MG63 (cell line): ENCODE results near the gene GRK5. TPM values are rescaled to one million over a fixed set of nuclear protein-coding genes. Genes with fewer than 3 reads are reported as not detected.

Experiments used
- DNase-seq: peaks from one replicate; pipeline ENCODE4 v3.0.0-alpha.2; 2020
- H3K27me3 ChIP-seq: fragments of 250-450 bp; sonication (Bioruptor Pico); 2 replicates; pipeline ENCODE4 v1.5.1; 2020; ENCODE audit warnings: mild to moderate bottlenecking, moderate library complexity
- H3K36me3 ChIP-seq: fragments of 250-450 bp; sonication (Bioruptor Pico); 2 replicates; pipeline ENCODE4 v1.5.1; 2020; ENCODE audit warnings: mild to moderate bottlenecking, moderate library complexity
- H3K4me3 ChIP-seq: fragments of 250-450 bp; sonication (Bioruptor Pico); 2 replicates; pipeline ENCODE4 v1.5.1; 2020; ENCODE audit warnings: mild to moderate bottlenecking, moderate library complexity
- H3K9me3 ChIP-seq: fragments of 250-450 bp; sonication (Bioruptor Pico); 2 replicates; pipeline ENCODE4 v1.5.1; 2020; ENCODE audit warnings: mild to moderate bottlenecking, moderate library complexity
- total RNA-seq: library from RNA; depleted of rRNA; stranded (reverse); fragments of >200 nt; shearing (Covaris generic); gene quantifications from 2 replicates; pipeline ENCODE4 v1.2.3, GENCODE V29; 2014; ENCODE audit warnings: low replicate concordance

Gene GRK5
- total RNA-seq, 1 experiment from 2014 or later: 22.8 TPM

GRCh38 chr10:119308551-119309422 lies 101.4 kb downstream of the GRK5 start:
- DNase-seq: no peak
- Histone ChIP-seq H3K4me3 (no peak overlapping the region), H3K9me3 (no peaks in the 10 kb centered on the region), H3K27me3 (no peaks in the 10 kb centered on the region), H3K36me3 (no peaks in the 10 kb centered on the region)

GRCh38 chr10:119309423-119309770 lies 102.0 kb downstream of the GRK5 start:
- Histone ChIP-seq H3K36me3 (no peaks in the 10 kb centered on the region), H3K27me3 (no peaks in the 10 kb centered on the region)
- DNase-seq: no peak

DNA sequence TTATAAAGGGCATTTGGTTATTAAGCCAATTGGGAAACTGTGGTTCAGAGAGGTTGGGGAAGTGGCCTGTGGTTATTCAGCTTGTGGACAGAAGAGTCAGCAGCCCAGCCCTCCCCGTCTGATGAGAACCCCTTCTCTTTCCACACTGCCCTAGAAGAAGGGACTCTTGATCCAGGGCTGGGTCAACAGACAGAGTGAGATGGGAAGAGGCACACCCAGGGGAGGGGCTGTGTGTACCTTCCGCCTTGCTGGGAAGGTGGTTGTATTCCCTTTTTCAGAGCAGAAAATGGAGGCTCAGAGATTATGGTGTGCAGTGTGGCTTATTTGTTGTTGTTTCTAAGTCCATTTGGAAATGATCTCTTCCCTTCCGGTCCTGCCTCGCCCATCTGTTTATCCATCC lies 103.4 kb downstream of the GRK5 start:
- Histone ChIP-seq H3K4me3 (no peak overlapping the region), H3K9me3 (no peaks in the 10 kb centered on the region), H3K36me3 (no peaks in the 10 kb centered on the region), H3K27me3 (no peaks in the 10 kb centered on the region)
- DNase-seq: no peak

More at GRCh38 chr10:119309423-119309770, 102.0 kb downstream of the GRK5 start:
- Histone ChIP-seq H3K9me3 (no peaks in the 10 kb centered on the region), H3K4me3 (no peak overlapping the region)

DNA sequence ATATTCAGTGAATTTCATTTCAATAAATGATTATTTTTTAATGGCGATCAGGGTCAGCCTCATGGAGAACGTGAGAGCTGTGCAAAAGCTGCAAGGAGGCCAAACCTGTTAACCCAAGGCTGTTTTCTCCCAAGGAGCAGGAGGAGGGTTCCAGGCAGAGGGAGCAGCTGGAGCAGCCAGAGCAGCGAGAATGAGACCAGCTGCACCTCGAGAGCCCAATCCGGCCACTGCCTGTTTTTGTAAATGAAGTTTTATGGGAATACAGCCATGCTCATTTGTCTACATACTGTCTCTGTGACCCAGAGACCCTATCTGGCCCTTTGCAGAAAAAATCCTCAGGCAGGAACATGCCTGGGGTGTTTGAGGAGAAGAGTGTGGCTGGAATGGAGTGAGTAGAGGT lies 104.9 kb downstream of the GRK5 start:
- H3K4me3 ChIP-seq: no peak overlapping the region
- no peaks in the 10 kb centered on the region for H3K9me3 ChIP-seq
- H3K27me3 ChIP-seq: no peaks in the 10 kb centered on the region
- DNase-seq: no peak
- no peaks in the 10 kb centered on the region for H3K36me3 ChIP-seq

- no peaks in the 10 kb centered on the region for H3K36me3 ChIP-seq
- DNase-seq: no peak
- no peaks in the 10 kb centered on the region for H3K9me3 ChIP-seq
- H3K4me3 ChIP-seq: no peak overlapping the region
- H3K27me3 ChIP-seq: no peaks in the 10 kb centered on the region
Observed at GRCh38 chr10:119313024-119313423, 105.7 kb downstream of the GRK5 start.

DNA sequence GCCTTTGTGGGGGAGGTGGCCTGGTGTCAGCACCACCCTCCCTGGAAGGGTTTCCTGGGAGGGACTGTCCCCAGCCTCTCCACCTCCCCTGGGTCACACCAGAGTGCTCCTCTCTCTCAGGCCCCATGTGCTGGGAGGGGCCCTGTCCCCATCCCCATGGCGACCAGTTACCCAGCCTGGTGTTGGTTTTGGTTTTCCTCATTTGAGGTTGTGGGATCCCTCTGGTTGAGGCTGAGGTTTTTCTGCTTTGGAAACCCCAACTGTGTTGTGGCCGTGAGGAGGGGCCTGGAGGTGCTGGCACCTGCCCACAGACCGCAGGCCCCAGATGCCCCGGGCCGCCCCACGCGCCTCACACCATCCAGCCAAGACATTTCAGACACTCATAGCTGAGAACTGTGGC lies 106.3 kb downstream of the GRK5 start:
- no peak overlapping the region for H3K4me3 ChIP-seq
- DNase-seq: no peak
- H3K9me3 ChIP-seq: no peaks in the 10 kb centered on the region

DNA sequence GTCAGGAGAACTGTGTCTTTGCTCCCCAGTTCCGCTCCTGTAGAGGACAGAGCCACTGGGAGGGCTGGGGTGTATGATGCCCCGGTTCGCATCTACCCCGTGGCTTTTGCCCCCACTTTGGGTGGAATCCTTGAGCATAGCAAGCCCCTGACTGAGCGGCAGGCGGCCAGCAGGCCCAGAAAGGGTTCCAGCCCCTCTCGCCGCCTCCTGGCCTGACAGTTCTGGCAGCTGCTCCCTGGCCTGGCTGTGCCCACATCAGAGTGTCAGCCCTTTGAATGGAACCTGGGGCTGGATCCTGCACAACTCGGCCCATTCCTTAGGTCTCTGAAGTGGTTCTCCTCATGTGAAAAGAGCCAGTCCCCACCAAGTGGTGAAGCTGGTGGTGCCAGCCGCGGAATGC lies 106.7 kb downstream of the GRK5 start:
- Histone ChIP-seq H3K4me3 (no peak overlapping the region), H3K9me3 (no peaks in the 10 kb centered on the region), H3K36me3 (no peaks in the 10 kb centered on the region), H3K27me3 (no peaks in the 10 kb centered on the region)
- no peak for DNase-seq

More for the DNA sequence above, 106.3 kb downstream of the GRK5 start:
- Histone ChIP-seq H3K27me3 (no peaks in the 10 kb centered on the region), H3K36me3 (no peaks in the 10 kb centered on the region)

- no peaks in the 10 kb centered on the region for H3K36me3 ChIP-seq
- no peak overlapping the region for H3K4me3 ChIP-seq
- H3K27me3 ChIP-seq: no peaks in the 10 kb centered on the region
- H3K9me3 ChIP-seq: no peaks in the 10 kb centered on the region
- DNase-seq: no peak
Observed at GRCh38 chr10:119314486-119314885, 107.1 kb downstream of the GRK5 start.

GRCh38 chr10:119315128-119316001 lies 108.0 kb downstream of the GRK5 start:
- Histone ChIP-seq H3K36me3 (no peaks in the 10 kb centered on the region), H3K9me3 (no peaks in the 10 kb centered on the region), H3K4me3 (no peak overlapping the region), H3K27me3 (no peaks in the 10 kb centered on the region)
- peak; percentile 92 for DNase-seq

- DNase-seq: no peak
- Histone ChIP-seq H3K27me3 (no peaks in the 10 kb centered on the region), H3K4me3 (no peak overlapping the region), H3K9me3 (no peaks in the 10 kb centered on the region), H3K36me3 (no peaks in the 10 kb centered on the region)
Observed at GRCh38 chr10:119316002-119316358, 108.6 kb downstream of the GRK5 start.

DNA sequence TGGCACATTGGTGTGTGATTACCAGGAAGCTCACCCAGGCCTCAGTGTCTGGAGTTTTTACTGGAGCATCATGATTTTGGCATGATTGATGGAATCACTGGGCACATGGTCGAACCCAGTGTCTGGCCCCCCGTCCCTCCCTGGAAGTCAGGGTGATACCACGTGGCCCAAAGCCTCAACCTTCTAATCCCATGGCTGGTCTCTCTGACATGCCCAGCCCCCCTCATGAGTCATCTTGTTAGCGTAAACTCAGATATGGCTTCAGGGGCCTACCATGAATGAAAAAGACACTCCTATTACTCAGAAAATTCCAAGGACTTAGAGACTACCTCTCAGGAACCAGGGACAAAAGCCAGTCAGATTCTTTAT lies 109.3 kb downstream of the GRK5 start:
- Histone ChIP-seq H3K9me3 (no peaks in the 10 kb centered on the region), H3K27me3 (no peaks in the 10 kb centered on the region), H3K4me3 (no peak overlapping the region), H3K36me3 (no peaks in the 10 kb centered on the region)
- DNase-seq: peak; percentile 82

DNA sequence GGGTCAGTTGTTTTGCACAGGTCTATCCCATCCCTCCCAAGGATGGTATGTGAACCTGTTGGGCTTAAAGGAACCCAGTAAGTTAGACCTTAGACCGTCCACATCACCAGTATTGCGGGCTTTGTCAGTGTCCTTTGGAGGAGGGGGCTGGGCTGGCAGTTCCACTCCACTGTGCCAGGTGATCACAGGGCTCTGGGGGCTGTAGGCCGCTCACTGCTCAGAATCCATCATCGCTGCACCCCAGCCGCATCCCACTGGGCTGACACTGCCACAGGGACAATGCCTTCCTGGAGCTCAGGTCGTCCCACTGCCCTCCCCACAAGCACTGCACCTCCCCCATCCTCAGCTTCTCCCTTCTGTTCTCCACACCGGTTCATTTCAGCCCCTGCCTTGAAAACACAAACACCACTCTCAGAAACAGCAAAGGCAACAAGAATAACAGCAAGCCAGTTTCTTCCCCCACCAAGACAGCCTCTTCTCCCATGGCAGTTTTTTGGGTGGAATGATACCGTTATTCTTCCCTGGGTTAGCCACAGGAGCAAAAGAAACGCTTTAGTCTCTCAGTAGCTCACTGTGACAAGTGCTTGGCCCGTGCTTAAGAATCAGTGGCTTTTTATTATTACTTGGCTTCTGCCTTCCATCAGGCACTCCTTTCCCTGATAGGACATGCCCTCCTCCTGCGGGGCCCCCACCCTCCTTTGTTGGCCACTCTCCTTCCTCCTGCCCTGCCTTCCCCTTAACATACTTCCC lies 111.2 kb downstream of the GRK5 start:
- no peak for DNase-seq
- Histone ChIP-seq H3K27me3 (no peaks in the 10 kb centered on the region), H3K4me3 (no peak overlapping the region), H3K9me3 (no peaks in the 10 kb centered on the region), H3K36me3 (no peaks in the 10 kb centered on the region)

- no peaks in the 10 kb centered on the region for H3K36me3 ChIP-seq
- H3K4me3 ChIP-seq: no peak overlapping the region
- no peaks in the 10 kb centered on the region for H3K9me3 ChIP-seq
- H3K27me3 ChIP-seq: no peaks in the 10 kb centered on the region
- DNase-seq: no peak
Observed at GRCh38 chr10:119319161-119319919, 112.0 kb downstream of the GRK5 start.

DNA sequence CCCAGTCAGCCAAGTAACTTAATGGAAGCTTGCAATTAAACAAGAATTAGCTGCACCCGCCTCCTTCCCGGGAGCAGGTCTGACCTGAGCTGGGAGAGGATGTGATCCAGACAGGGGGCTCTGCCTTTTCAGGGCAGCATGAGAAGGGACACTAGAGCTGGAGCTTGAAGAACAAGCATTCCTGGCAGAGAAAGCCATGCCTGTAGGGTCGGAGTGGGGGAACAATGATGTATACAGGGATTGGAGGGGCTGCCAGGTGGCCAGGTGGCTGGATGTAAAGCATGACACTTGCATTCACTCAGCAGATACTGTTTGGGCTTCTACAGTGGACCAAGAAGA lies 112.5 kb downstream of the GRK5 start:
- H3K27me3 ChIP-seq: no peaks in the 10 kb centered on the region
- no peaks in the 10 kb centered on the region for H3K36me3 ChIP-seq

GRCh38 chr10:119320981-119321380 lies 113.6 kb downstream of the GRK5 start:
- Histone ChIP-seq H3K27me3 (no peaks in the 10 kb centered on the region), H3K9me3 (no peaks in the 10 kb centered on the region), H3K4me3 (no peak overlapping the region), H3K36me3 (no peaks in the 10 kb centered on the region)
- DNase-seq: no peak

More for the DNA sequence above, 112.5 kb downstream of the GRK5 start:
- Histone ChIP-seq H3K4me3 (no peak overlapping the region), H3K9me3 (no peaks in the 10 kb centered on the region)
- DNase-seq: no peak
